Parathyroid adenoma (tissue), 2 donors: ENCODE results near the gene PRR14.
"Not testable (repeated sequence)": the region's sequence is repeated elsewhere in the genome, so short reads cannot be mapped to it uniquely, and the experiment has no call there.

Source experiments
- H2AFZ ChIP-seq: fragments of 300-600 bp; sonication (generic); one replicate; pipeline ENCODE4 v1.7.0; 2017; ENCODE audit warnings: antibody characterized with exemption, mild to moderate bottlenecking
- H3K27ac ChIP-seq: fragments of 300-600 bp; sonication (generic); one replicate; pipeline ENCODE4 v1.7.0; 2017
- H3K27me3 ChIP-seq: fragments of 300-600 bp; sonication (generic); one replicate; pipeline ENCODE4 v1.7.0; 2017; ENCODE audit warnings: low read length; ENCODE audit not compliant: control insufficient read depth, insufficient read depth
- H3K36me3 ChIP-seq: fragments of 300-600 bp; sonication (generic); one replicate; pipeline ENCODE4 v1.7.0; 2017; ENCODE audit warnings: low read length; ENCODE audit not compliant: control insufficient read depth, insufficient read depth
- H3K4me1 ChIP-seq: fragments of 300-600 bp; sonication (generic); one replicate; pipeline ENCODE4 v1.7.0; 2017; ENCODE audit warnings: control low read depth
- H3K4me2 ChIP-seq: fragments of 300-600 bp; sonication (generic); one replicate; pipeline ENCODE4 v1.7.0; 2017; ENCODE audit warnings: low read length
- H3K4me3 ChIP-seq: fragments of 300-600 bp; sonication (generic); one replicate; pipeline ENCODE4 v1.7.0; 2017; ENCODE audit warnings: low read depth, low read length
- H3K79me2 ChIP-seq: fragments of 300-600 bp; sonication (generic); one replicate; pipeline ENCODE4 v1.7.0; 2017; ENCODE audit warnings: control low read depth
- H3K9ac ChIP-seq: fragments of 300-600 bp; sonication (generic); one replicate; pipeline ENCODE4 v1.7.0; 2017; ENCODE audit warnings: mild to moderate bottlenecking
- H3K9me3 ChIP-seq: fragments of 300-600 bp; sonication (generic); one replicate; pipeline ENCODE4 v1.7.0; 2017; ENCODE audit warnings: low read length; ENCODE audit not compliant: control insufficient read depth
- CTCF ChIP-seq: fragments of 300-600 bp; sonication (generic); IDR thresholded peaks from one replicate; pipeline ENCODE4 v1.7.0; 2017; ENCODE audit warnings: antibody characterized with exemption, mild to moderate bottlenecking
- donor health status: primary hyperparathyroidism.

Gene PRR14

GRCh38 chr16:30628628-30629540 is 21.9 kb upstream of the PRR14 start:
- TF ChIP-seq CTCF, result peak; percentile 94
- Histone ChIP-seq H2AFZ (peak overlapping the region; percentile 82), H3K79me2 (no peaks in the 10 kb centered on the region), H3K4me2 (peak overlapping the region; percentile 51), H3K27ac (no peak overlapping the region), H3K4me1 (no peaks in the 10 kb centered on the region), H3K9me3 (no peaks in the 10 kb centered on the region), H3K36me3 (no peaks in the 10 kb centered on the region), H3K4me3 (no peak overlapping the region), H3K27me3 (no peaks in the 10 kb centered on the region), H3K9ac (no peak overlapping the region)

- H3K9ac ChIP-seq, result not testable (repeated sequence)
These were observed 18.3 kb upstream of the PRR14 start for GRCh38 chr16:30632454-30632853.

GRCh38 chr16:30633526-30633925 is 17.2 kb upstream of the PRR14 start:
- no peaks in the 10 kb centered on the region for H3K9me3 ChIP-seq
- H3K36me3 ChIP-seq, result no peaks in the 10 kb centered on the region
- TF ChIP-seq CTCF, result no peak
- peak overlapping the region; percentile 88 for H3K4me2 ChIP-seq
- H3K27me3 ChIP-seq, result no peaks in the 10 kb centered on the region
- H3K79me2 ChIP-seq, result no peaks in the 10 kb centered on the region
- peak overlapping the region; percentile 99 for H2AFZ ChIP-seq
- peak overlapping the region; percentile 92 for H3K4me3 ChIP-seq
- H3K4me1 ChIP-seq, result no peaks in the 10 kb centered on the region
- H3K9ac ChIP-seq, result no peak overlapping the region
- peak overlapping the region; percentile 93 for H3K27ac ChIP-seq

More at GRCh38 chr16:30632454-30632853, 18.3 kb upstream of the PRR14 start:
- H3K4me2 ChIP-seq, H3K79me2 ChIP-seq, H2AFZ ChIP-seq, H3K27me3 ChIP-seq, H3K4me1 ChIP-seq, H3K36me3 ChIP-seq, H3K9me3 ChIP-seq, H3K4me3 ChIP-seq, H3K27ac ChIP-seq: not testable (repeated sequence)

GRCh38 chr16:30636599-30636998 is 14.2 kb upstream of the PRR14 start:
- Histone ChIP-seq H3K36me3 (no peaks in the 10 kb centered on the region), H3K79me2 (no peaks in the 10 kb centered on the region), H3K27me3 (no peaks in the 10 kb centered on the region), H3K9ac (no peak overlapping the region), H3K4me1 (no peaks in the 10 kb centered on the region), H3K4me3 (no peak overlapping the region), H3K9me3 (no peaks in the 10 kb centered on the region), H3K4me2 (no peak overlapping the region), H3K27ac (no peak overlapping the region), H2AFZ (no peak overlapping the region)
- no peak for TF ChIP-seq CTCF

- not testable (repeated sequence) for H3K9ac ChIP-seq, H2AFZ ChIP-seq, H3K36me3 ChIP-seq, H3K4me1 ChIP-seq, H3K79me2 ChIP-seq, H3K4me2 ChIP-seq, H3K27me3 ChIP-seq, H3K27ac ChIP-seq, H3K4me3 ChIP-seq, H3K9me3 ChIP-seq
These were observed 13.6 kb upstream of the PRR14 start for GRCh38 chr16:30637139-30637538.
